MM.1S (cell line): ENCODE measurements around the gene CAV1.
A peak's percentile ranks its signal among the peaks of the same experiment; 100 is the strongest.

ENCODE experiments used
- DNase-seq: peaks from one replicate; pipeline ENCODE4 v3.0.0-alpha.2; 2015
- H2AFZ ChIP-seq: fragments of 300-600 bp; sonication (generic); 2 replicates; pipeline ENCODE4 v1.6.0; 2016; ENCODE audit warnings: antibody characterized with exemption, low read length
- H3F3A ChIP-seq: fragments of 300-600 bp; sonication (generic); 2 replicates; pipeline ENCODE4 v1.6.1; 2016; ENCODE audit warnings: mild to moderate bottlenecking, antibody characterized with exemption, low read length, moderate library complexity, mixed read lengths; ENCODE audit not compliant: insufficient read depth
- H3K27ac ChIP-seq: fragments of 300-600 bp; sonication (generic); 2 replicates; pipeline ENCODE4 v1.5.1; 2016; ENCODE audit warnings: mild to moderate bottlenecking, low read length
- H3K27me3 ChIP-seq: fragments of 300-600 bp; sonication (generic); replicated peaks from 2 replicates; pipeline ENCODE4 v1.6.0; 2016; ENCODE audit warnings: low read length; ENCODE audit not compliant: insufficient read depth
- H3K36me3 ChIP-seq: fragments of 300-600 bp; sonication (generic); replicated peaks from 2 replicates; pipeline ENCODE4 v1.6.1; 2016; ENCODE audit warnings: mild to moderate bottlenecking, low read length, mixed read lengths; ENCODE audit not compliant: insufficient read depth
- H3K4me1 ChIP-seq: fragments of 300-600 bp; sonication (generic); 2 replicates; pipeline ENCODE4 v1.6.1; 2016; ENCODE audit warnings: low read length, mixed read lengths
- H3K4me2 ChIP-seq: fragments of 300-600 bp; sonication (generic); 2 replicates; pipeline ENCODE4 v1.6.0; 2016; ENCODE audit warnings: low read depth, low read length
- H3K4me3 ChIP-seq: fragments of 300-600 bp; sonication (generic); 2 replicates; pipeline ENCODE4 v1.5.1; 2016; ENCODE audit warnings: low read length, mixed read lengths
- H3K79me2 ChIP-seq: fragments of 300-600 bp; sonication (generic); 2 replicates; pipeline ENCODE4 v1.6.1; 2016; ENCODE audit warnings: mixed run types, low read length, mixed read lengths
- H3K9ac ChIP-seq: fragments of 300-600 bp; sonication (generic); 2 replicates; pipeline ENCODE4 v1.6.1; 2016; ENCODE audit warnings: low read length, mixed read lengths
- H3K9me2 ChIP-seq: fragments of 300-600 bp; sonication (generic); replicated peaks from 2 replicates; pipeline ENCODE4 v1.6.1; 2016; ENCODE audit warnings: mild to moderate bottlenecking, low read length, mixed read lengths; ENCODE audit not compliant: insufficient read depth
- H3K9me3 ChIP-seq: fragments of 300-600 bp; sonication (generic); replicated peaks from 2 replicates; pipeline ENCODE4 v1.6.1; 2016; ENCODE audit warnings: mild to moderate bottlenecking, low read length, mixed read lengths; ENCODE audit not compliant: insufficient read depth
- H4K20me1 ChIP-seq: fragments of 300-600 bp; sonication (generic); 2 replicates; pipeline ENCODE4 v1.6.1; 2016; ENCODE audit warnings: mild to moderate bottlenecking, low read length, moderate library complexity, mixed read lengths; ENCODE audit not compliant: insufficient read depth
- EZH2 ChIP-seq: fragments of 300-600 bp; sonication (generic); optimal IDR thresholded peaks from 2 replicates; pipeline ENCODE3; 2017; ENCODE audit warnings: low read depth, mild to moderate bottlenecking, antibody characterized with exemption, low read length, mixed read lengths
- EZH2phosphoT487 ChIP-seq: fragments of 300-600 bp; sonication (generic); IDR thresholded peaks from 2 replicates; pipeline ENCODE4 v1.6.1; 2018; ENCODE audit warnings: antibody characterized with exemption, low read length
- TF ChIP-seq, protein P1 (sequence below): fragments of 300-600 bp; sonication (generic); IDR thresholded peaks from 2 replicates; pipeline ENCODE4 v1.5.1; 2016; ENCODE audit warnings: antibody characterized with exemption, low read length, mixed read lengths

The CAV1 gene

DNA sequence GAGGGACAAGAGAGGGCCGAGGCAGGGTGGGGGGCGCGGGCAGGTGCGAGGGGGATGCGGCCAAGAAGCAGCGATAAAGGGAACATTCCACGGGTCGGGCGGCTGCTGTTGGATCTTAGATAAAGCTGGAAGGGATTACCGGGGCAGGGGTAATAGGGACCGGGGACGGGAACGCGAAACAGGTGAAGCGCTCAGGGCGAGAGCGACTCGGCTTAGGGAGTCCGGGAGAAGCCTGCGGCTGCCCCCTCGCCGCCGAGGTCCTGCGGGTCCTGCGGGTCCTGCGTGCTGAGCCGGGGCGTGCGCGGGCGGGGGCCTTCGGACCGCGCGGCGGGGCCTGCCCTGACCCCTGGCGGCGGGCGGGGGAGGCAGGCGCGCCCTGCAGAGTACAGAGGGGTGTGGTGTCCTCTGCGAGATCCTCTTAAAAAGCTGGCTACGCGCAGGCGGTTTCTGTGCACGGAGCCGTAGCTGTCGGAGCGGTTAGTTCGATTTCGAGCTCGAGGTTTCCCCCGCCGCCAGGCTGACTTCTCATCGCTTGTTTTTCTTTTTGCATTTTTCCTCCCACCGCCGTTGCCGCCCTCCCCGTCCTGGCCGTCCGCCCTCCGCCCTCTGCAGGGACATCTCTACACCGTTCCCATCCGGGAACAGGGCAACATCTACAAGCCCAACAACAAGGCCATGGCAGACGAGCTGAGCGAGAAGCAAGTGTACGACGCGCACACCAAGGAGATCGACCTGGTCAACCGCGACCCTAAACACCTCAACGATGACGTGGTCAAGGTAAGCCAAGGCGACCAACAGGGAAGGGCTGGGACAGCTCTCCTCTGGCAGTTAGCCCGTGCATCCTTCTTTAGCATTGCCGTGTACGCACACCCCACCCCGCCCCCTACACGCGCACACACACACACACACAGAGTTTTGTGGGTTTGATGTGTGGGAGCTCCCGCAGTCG is 1.4 kb downstream of the CAV1 start:
- Histone ChIP-seq H3K27me3 (no peaks in the 10 kb centered on the region), H3K79me2 (peaks cover 37% of the 10 kb centered on the region)
- DNase-seq = peak; percentile 95

DNA sequence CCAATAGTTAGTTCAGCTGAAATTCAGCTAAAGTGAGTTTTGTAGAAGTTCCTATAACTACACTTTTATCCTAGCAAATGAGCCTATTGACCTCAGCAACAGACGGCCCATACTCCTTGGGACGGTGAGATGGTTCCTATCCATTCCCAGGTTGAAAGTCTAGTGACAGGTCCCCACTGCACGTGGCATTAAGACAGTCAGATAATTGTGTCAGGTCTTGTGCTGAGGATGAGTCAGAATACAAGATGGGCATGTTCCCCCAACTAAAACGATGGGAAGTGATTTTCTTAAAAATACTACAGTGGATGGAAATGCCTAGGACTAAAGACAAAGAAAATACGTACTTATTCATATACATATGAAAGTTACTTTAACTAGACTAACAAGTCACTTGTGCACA is 2.1 kb downstream of the CAV1 start:
- no peak for DNase-seq
- peak overlapping the region; percentile 68 for H3K4me2 ChIP-seq
- H4K20me1 ChIP-seq = no peaks in the 10 kb centered on the region
- TF ChIP-seq, protein P1, sequence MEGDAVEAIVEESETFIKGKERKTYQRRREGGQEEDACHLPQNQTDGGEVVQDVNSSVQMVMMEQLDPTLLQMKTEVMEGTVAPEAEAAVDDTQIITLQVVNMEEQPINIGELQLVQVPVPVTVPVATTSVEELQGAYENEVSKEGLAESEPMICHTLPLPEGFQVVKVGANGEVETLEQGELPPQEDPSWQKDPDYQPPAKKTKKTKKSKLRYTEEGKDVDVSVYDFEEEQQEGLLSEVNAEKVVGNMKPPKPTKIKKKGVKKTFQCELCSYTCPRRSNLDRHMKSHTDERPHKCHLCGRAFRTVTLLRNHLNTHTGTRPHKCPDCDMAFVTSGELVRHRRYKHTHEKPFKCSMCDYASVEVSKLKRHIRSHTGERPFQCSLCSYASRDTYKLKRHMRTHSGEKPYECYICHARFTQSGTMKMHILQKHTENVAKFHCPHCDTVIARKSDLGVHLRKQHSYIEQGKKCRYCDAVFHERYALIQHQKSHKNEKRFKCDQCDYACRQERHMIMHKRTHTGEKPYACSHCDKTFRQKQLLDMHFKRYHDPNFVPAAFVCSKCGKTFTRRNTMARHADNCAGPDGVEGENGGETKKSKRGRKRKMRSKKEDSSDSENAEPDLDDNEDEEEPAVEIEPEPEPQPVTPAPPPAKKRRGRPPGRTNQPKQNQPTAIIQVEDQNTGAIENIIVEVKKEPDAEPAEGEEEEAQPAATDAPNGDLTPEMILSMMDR = no peak
- TF ChIP-seq EZH2phosphoT487 (no peak), EZH2 (no peak)
- H3K9ac ChIP-seq = peak overlapping the region; percentile 63
- peaks cover 41% of the 10 kb centered on the region for H3K79me2 ChIP-seq
- no peaks in the 10 kb centered on the region for H3K27me3 ChIP-seq
- peak overlapping the region; percentile 67; the same call in 1 of the 2 replicates for H3K27ac ChIP-seq
- no peaks in the 10 kb centered on the region for H3K9me3 ChIP-seq
- H3K4me1 ChIP-seq = peaks cover 41% of the 10 kb centered on the region
- H3K4me3 ChIP-seq = peak overlapping the region; percentile 92
- no peaks in the 10 kb centered on the region for H3K36me3 ChIP-seq
- peaks cover 46% of the 10 kb centered on the region for H3F3A ChIP-seq
- peak overlapping the region; percentile 96 for H2AFZ ChIP-seq
- no peaks in the 10 kb centered on the region for H3K9me2 ChIP-seq

More for the DNA sequence above, 1.4 kb downstream of the CAV1 start:
- peak overlapping the region; percentile 67 for H3K9ac ChIP-seq
- peak overlapping the region; percentile 92 for H3K4me3 ChIP-seq
- peak overlapping the region; percentile 96 for H2AFZ ChIP-seq
- H3F3A ChIP-seq = peaks cover 46% of the 10 kb centered on the region
- H3K4me2 ChIP-seq = peak overlapping the region; percentile 85
- peaks cover 41% of the 10 kb centered on the region for H3K4me1 ChIP-seq
- peak overlapping the region; percentile 67 for H3K27ac ChIP-seq
- no peaks in the 10 kb centered on the region for H3K9me2 ChIP-seq
- TF ChIP-seq, protein P1 = peak; percentile 75
- no peak for TF ChIP-seq EZH2phosphoT487
- no peaks in the 10 kb centered on the region for H3K36me3 ChIP-seq
- no peaks in the 10 kb centered on the region for H4K20me1 ChIP-seq
- H3K9me3 ChIP-seq = no peaks in the 10 kb centered on the region

DNA sequence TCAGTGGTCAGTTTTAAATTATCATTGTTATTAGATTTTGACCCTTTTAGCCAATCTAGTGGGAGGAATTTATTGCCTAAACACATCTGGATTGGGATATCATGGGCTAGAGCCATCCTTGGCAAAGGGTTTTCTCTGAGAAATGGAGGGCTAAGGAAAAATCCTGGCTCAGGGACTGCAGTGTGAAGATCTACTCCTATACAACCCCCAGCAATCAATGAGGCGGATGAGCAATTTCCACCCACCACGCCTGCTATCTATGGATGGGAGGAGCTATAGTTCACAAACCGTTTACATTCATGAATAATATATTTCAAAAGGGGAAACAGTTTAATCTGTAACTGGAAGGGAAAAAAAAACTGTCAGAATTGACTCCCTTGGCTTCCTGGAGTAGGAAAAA is 2.7 kb downstream of the CAV1 start:
- Histone ChIP-seq H3K79me2 (peaks cover 48% of the 10 kb centered on the region), H3K4me3 (peak overlapping the region; percentile 92), H3K27ac (peak overlapping the region; percentile 67; the same call in 1 of the 2 replicates)

More for the DNA sequence above, 2.7 kb downstream of the CAV1 start:
- Histone ChIP-seq H3F3A (peaks cover 46% of the 10 kb centered on the region), H3K9me2 (no peaks in the 10 kb centered on the region), H3K4me1 (peaks cover 41% of the 10 kb centered on the region), H3K4me2 (peak overlapping the region; percentile 68), H3K9ac (peak overlapping the region; percentile 0; the same call in 1 of the 2 replicates), H3K27me3 (no peaks in the 10 kb centered on the region), H3K9me3 (no peaks in the 10 kb centered on the region), H3K36me3 (no peaks in the 10 kb centered on the region), H2AFZ (no peak overlapping the region), H4K20me1 (no peaks in the 10 kb centered on the region)
- no peak for DNase-seq
- TF ChIP-seq, protein P1 = no peak
- TF ChIP-seq EZH2phosphoT487 = no peak
- TF ChIP-seq EZH2 = no peak
